Measurements from ENCODE around the gene SCGN.

The SCGN gene

DNA sequence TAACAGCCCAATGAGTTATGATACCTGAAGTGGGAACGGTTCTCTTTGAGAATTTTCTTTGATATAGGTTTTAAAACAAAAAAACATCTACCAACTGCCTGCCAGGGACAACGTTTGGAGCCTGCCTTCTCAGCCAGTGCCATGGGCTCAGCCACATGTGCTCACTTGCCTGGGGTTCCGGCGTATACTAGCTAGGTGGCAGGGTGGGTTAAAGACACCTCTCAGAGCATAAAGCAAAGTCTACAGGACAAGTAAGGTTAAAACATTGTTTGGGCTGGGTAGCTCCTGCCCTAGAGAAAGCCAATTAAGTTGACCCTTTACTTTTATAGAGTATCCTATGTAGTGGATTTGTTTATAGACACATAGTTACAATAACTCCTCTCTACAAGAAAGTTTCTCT is 38.0 kb upstream of the SCGN start:
- DNase-seq (ENCODE audit: low read depth): no peak

DNA sequence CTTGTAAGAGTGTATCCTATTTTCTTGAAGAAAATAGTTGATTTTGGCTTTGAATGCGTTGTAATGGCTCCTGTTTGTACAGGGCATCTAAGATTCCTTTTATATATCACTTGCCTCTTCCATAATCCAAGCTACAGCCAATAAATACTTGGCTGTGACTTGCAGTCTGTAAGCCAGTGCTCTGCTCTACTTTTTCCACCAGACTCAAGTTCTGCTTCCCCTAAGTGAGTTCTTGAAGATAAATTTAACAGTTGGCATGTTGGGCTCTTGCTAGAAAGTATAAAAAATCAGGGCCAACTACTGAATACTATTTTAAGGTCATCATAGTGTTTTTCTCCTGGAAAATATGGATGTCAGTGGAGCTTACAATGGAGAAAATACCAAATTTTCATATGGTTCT is 36.5 kb upstream of the SCGN start:
- TF ChIP-seq, protein P1, sequence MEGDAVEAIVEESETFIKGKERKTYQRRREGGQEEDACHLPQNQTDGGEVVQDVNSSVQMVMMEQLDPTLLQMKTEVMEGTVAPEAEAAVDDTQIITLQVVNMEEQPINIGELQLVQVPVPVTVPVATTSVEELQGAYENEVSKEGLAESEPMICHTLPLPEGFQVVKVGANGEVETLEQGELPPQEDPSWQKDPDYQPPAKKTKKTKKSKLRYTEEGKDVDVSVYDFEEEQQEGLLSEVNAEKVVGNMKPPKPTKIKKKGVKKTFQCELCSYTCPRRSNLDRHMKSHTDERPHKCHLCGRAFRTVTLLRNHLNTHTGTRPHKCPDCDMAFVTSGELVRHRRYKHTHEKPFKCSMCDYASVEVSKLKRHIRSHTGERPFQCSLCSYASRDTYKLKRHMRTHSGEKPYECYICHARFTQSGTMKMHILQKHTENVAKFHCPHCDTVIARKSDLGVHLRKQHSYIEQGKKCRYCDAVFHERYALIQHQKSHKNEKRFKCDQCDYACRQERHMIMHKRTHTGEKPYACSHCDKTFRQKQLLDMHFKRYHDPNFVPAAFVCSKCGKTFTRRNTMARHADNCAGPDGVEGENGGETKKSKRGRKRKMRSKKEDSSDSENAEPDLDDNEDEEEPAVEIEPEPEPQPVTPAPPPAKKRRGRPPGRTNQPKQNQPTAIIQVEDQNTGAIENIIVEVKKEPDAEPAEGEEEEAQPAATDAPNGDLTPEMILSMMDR (conservative IDR thresholded peaks at IDR 0.05; ENCODE audit: low read depth, low read length): no peak
- H3K4me3 ChIP-seq (ENCODE audit: low read depth, low read length): no peak overlapping the region
- DNase-seq (ENCODE audit: low read depth): no peak

More for the DNA sequence above, 38.0 kb upstream of the SCGN start:
- H3K4me3 ChIP-seq (ENCODE audit: low read depth, low read length): no peak overlapping the region
- TF ChIP-seq, protein P1 (conservative IDR thresholded peaks at IDR 0.05; ENCODE audit: low read depth, low read length): no peak

DNA sequence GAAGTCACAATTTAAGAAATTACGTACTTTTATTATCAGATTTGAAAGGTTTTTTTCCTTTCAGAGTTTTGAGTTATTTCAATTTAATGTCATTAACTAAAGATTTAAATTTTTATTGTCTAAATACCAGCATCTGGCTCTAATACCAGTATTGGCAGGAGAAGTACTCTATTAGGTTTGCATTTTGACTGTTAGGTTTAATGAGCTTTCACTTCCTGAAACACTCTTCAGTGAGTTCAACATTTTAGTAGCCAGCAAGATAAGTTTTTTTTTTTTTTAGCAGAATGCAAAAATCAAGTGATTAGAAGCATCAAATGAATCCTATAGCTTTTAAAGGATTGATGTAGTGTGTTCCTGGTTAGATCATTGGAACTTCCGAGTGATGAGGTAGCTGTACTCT is 34.0 kb upstream of the SCGN start:
- no peak overlapping the region for H3K4me3 ChIP-seq (ENCODE audit: low read depth, low read length)
- DNase-seq (ENCODE audit: low read depth): no peak
- TF ChIP-seq, protein P1 (conservative IDR thresholded peaks at IDR 0.05; ENCODE audit: low read depth, low read length): no peak

DNA sequence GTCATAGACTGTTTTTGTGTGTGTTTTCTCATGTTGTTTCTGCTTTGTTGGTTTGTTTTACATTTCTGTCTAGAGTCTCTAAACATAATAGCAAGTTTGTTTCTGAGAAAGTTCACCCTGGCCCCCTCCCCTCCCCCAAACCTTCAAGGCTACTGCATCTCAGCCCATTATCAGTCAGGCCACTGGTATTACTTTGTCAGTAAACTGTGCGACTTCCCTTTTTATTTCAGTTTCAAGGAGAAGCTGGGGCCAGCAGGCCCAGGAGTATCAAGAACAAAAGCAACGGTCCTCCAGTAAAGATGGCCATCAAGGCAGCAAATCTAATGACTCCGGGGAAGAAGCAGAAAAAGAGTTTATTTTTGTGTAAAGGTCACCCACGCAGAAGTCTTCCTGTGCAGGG is 32.8 kb upstream of the SCGN start:
- H3K4me3 ChIP-seq (ENCODE audit: low read depth, low read length): no peak overlapping the region
- TF ChIP-seq, protein P1 (conservative IDR thresholded peaks at IDR 0.05; ENCODE audit: low read depth, low read length): no peak
- DNase-seq (ENCODE audit: low read depth): no peak

DNA sequence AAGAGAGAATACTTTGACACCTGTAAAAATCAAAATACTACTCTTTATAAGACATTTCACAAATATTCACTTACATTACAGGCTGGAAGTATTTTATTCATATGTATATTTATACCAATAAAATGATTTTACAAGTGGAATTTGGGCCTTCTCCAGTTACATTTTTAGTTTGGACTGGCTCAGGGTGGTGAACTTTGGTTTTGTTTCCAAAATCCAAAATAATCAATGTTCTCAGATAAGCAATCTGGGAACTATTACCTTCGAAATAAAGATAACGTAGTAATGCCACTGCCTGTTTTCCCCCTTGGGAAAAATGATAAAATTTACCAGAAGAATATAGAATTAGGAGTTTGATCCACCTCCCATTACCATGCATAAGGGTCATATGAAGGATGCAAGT is 31.6 kb upstream of the SCGN start:
- TF ChIP-seq, protein P1 (conservative IDR thresholded peaks at IDR 0.05; ENCODE audit: low read depth, low read length): no peak
- H3K4me3 ChIP-seq (ENCODE audit: low read depth, low read length): no peak overlapping the region
- DNase-seq (ENCODE audit: low read depth): no peak

DNA sequence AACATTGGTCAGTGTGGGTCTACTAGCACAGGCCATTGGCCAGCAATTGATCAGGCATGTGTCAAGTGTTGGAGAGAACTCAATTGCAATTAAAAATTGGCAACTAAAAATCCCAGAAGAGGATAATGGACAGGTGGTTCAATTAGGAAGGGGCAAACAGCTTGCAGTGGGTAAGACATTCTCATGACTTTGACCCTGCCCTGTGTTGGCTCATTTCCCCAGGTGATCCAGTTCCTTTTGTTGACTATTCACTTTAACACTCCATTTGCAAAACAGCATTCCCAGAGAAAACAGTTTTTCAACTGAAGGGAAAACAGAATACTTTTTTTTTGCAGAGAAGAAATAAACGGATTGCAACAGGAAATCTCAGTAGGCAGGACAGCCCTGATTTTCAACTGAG is 28.9 kb upstream of the SCGN start:
- no peak overlapping the region for H3K4me3 ChIP-seq (ENCODE audit: low read depth, low read length)
- TF ChIP-seq, protein P1 (conservative IDR thresholded peaks at IDR 0.05; ENCODE audit: low read depth, low read length): no peak
- no peak for DNase-seq (ENCODE audit: low read depth)

DNA sequence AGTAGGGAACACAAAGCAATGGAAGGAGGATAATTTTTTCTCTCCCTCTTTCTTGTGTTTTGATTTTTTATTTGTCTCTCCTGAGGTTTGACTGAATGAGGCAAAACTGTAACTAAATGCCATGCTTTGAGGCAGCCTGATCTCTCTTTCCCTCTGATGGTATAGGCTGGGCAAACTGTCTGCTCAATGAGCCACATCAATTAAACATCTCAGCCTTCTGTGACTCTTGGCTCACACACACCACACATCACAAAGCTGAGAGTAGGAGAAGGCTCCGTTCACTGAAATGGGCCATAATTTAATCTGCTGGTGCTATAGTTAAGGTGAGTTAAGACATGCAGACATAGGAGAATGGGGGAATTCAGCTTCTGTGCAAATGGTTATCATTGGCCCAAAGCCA is 28.1 kb upstream of the SCGN start:
- H3K4me3 ChIP-seq (ENCODE audit: low read depth, low read length): no peak overlapping the region
- peak; percentile 2 for DNase-seq (ENCODE audit: low read depth)
- TF ChIP-seq, protein P1 (conservative IDR thresholded peaks at IDR 0.05; ENCODE audit: low read depth, low read length): no peak
